NT2/D1 (cell line): ENCODE data around the gene EEF1G.
"Not testable (repeated sequence)": the region's sequence is repeated elsewhere in the genome, so short reads cannot be mapped to it uniquely, and the experiment has no call there.

Source experiments
- DNase-seq: peaks from one replicate; pipeline ENCODE4 v3.0.0-alpha.2; 2011; ENCODE audit warnings: low read depth, low spot score
- H3K27me3 ChIP-seq: 2 replicates; pipeline ENCODE4 v1.6.0; 2011; ENCODE audit warnings: mild to moderate bottlenecking; ENCODE audit not compliant: insufficient read length, insufficient read depth
- H3K36me3 ChIP-seq: 2 replicates; pipeline ENCODE4 v1.6.1; 2011; ENCODE audit warnings: mild to moderate bottlenecking, low read length, mixed read lengths; ENCODE audit not compliant: insufficient read depth, insufficient read length
- H3K4me1 ChIP-seq: 2 replicates; pipeline ENCODE4 v1.5.1; 2011; ENCODE audit not compliant: insufficient read depth, insufficient read length
- H3K4me3 ChIP-seq: 2 replicates; pipeline ENCODE4 v1.5.1; 2011; ENCODE audit warnings: low read depth; ENCODE audit not compliant: insufficient read length
- H3K9ac ChIP-seq: 2 replicates; pipeline ENCODE4 v1.6.0; 2011; ENCODE audit warnings: low read depth; ENCODE audit not compliant: insufficient read length
- H3K9me3 ChIP-seq: 2 replicates; pipeline ENCODE4 v1.5.1; 2011; ENCODE audit warnings: mild to moderate bottlenecking, low read length; ENCODE audit not compliant: insufficient read depth
- SUZ12 ChIP-seq: IDR thresholded peaks from 2 replicates; pipeline ENCODE4 v1.6.1; 2011; ENCODE audit not compliant: insufficient read length, insufficient read depth; ENCODE audit errors: extremely low read depth
- YY1 ChIP-seq: IDR thresholded peaks from 2 replicates; pipeline ENCODE4 v1.6.1; 2011; ENCODE audit not compliant: insufficient read length, insufficient read depth
- ZNF274 ChIP-seq: IDR thresholded peaks from 2 replicates; pipeline ENCODE4 v1.6.1; 2011; ENCODE audit warnings: mild to moderate bottlenecking, low read depth, low read length

Gene EEF1G

DNA sequence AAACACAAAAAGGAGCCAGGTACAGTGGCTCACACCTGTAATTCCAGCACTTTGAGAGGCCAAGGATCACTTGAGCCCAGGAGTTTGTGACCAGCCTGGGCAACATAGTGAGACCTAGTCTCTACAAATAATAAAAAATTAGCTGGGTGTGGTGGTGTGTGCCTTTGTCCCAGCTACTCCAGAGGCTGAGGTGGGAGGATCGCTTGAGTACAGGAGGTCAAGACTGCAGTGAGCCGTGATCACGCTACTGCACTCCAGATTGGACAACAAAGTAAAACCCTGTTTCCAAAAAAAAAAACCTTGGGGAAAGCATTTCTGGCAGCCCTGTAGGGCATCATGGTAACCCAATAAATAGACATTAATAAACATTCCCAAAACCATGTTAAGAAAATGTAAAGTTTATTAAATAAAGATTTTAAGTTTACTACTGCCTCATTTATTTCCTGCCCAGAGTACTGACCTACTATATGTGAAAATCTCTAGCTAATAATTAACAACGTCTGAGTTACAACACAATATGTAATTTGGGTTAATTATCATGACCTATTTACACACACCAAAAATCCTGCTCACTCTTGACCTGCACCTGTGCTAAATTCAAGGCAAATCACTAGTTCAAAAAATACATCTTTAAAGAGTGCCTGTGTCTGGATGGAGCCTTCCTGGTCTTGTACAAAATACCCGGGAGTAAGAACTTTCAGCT lies 8.4 kb downstream of the EEF1G start:
- Histone ChIP-seq H3K4me3 (no peak overlapping the region), H3K9me3 (no peaks in the 10 kb centered on the region), H3K36me3 (peaks cover 82% of the 10 kb centered on the region), H3K9ac (no peak overlapping the region), H3K4me1 (peaks cover 6% of the 10 kb centered on the region), H3K27me3 (no peaks in the 10 kb centered on the region)
- no peak for DNase-seq
- no peak for TF ChIP-seq YY1
- no peak for TF ChIP-seq ZNF274

DNA sequence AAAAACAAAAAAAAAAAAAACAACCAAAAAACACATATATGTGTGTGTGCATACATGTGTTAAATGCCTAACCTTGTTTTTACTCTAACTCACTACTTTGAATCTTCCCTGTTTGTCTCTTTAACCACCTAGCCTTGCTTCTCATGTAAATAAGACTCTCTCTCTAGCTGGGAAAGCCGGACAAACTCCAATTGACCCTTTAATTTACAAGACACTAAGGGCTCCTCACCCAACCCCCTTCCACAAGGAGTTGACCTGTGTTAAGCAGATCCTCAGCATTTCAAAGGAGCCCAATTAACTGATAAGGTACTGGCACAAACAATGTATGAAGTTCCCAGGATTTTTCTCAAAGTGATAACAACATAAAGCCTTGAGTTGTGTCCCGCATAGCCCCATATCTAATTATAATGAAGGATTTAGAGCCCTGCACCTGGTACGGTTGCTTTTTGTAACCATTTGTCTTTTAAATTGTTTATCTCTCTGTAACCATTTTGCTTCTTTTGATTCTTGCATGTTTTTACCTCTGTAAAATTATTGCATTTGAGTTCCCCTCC lies 11.9 kb downstream of the EEF1G start:
- H3K27me3 ChIP-seq, H3K4me3 ChIP-seq, H3K9me3 ChIP-seq, H3K9ac ChIP-seq: not testable (repeated sequence)
- DNase-seq: peak; percentile 95
- Histone ChIP-seq H3K36me3 (peaks cover 85% of the 10 kb centered on the region), H3K4me1 (peaks cover 27% of the 10 kb centered on the region)

DNA sequence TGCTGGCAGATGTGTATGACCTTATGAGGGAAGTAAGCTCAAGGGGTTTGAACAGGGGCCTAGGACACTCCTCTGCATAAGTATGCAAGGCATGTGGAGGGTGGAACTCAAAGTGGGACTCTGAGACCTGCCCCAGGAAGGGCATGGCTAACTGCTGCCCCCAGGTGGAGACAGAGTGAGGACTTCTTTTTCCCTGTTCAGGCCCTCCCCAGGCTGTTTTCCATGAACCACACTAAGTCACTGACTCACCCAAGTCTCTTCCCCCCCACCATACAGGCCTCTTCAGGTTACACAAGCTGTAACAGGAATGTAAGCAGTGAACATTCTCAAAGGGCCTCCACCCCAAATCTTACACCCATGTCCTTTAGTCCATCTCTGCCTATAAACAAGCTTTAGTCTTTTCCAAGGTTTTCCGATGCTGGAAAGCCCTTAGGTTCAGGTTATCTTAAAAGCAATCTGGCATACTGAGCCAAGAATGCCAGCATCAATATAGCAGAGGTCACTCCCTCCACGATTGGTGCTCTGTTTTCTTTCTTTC lies 13.1 kb downstream of the EEF1G start:
- no peak overlapping the region for H3K9ac ChIP-seq
- no peak overlapping the region for H3K4me3 ChIP-seq
- peaks cover 84% of the 10 kb centered on the region for H3K36me3 ChIP-seq
- no peaks in the 10 kb centered on the region for H3K27me3 ChIP-seq
- peaks cover 36% of the 10 kb centered on the region for H3K4me1 ChIP-seq
- H3K9me3 ChIP-seq: no peaks in the 10 kb centered on the region
- TF ChIP-seq YY1 (no peak), SUZ12 (no peak), ZNF274 (no peak)
- DNase-seq: peak; percentile 95

DNA sequence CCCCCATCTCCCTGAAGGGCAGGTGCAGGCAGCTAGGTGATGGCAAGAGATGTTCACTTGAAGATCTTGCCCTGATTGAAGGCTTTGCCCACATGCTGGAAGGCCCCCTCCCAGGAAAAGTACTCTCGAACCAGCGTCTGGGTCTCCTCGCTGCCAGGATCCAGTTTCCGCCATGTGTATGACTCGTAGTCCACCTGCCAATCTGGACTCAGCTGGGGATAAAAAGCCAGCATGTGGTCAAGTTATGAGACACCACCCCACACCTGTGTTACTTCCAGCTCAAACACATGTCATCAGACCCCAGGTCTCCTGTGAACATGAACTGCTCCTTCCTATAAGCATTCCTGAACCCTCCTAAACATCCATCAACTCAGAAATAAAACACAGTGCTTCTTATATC lies 14.1 kb downstream of the EEF1G start:
- not testable (repeated sequence) for H3K9me3 ChIP-seq, H3K4me3 ChIP-seq, DNase-seq, H3K27me3 ChIP-seq
- Histone ChIP-seq H3K9ac (peak overlapping the region; percentile 51), H3K4me1 (peaks cover 43% of the 10 kb centered on the region), H3K36me3 (peaks cover 85% of the 10 kb centered on the region)

DNA sequence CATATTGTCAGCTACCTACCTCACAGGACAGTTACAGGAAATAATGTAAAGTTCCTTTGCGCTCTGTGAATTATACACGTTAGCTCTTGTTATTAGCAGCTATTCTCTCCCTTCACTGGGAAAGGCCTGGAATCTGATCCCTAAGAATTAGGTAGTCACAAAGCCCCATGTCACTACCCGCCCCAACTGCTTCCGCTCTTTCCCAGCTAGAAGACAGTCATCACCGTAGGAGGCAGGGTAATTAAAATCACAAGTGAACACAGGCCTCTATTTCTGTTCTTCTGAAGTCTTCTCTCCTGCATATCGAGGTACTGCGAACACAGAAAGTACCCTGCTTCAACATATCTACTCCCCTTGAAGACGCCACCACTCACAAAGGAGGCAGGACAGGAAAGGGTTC lies 14.5 kb downstream of the EEF1G start:
- H3K4me1 ChIP-seq: peaks cover 47% of the 10 kb centered on the region
- TF ChIP-seq SUZ12 (no peak), YY1 (no peak), ZNF274 (no peak)
- no peak overlapping the region for H3K9ac ChIP-seq

DNA sequence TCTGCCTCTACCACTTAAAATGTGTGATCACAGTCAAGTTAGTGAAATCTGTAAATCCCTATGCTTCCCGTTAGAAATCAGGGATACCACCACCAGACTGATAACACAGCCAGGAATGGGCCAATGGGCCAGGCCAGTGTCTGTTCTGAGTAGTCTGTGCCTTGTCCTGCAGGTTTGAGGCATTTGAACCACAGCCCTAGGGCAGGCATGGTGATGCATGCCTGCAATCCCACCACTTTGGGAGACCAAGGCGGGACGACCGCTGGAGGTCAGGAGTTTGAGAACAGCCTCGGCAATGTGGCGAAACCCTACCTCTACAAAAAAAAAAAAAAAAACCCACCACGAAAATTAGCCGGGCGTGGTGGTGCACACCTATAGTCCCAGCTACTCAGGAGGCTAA lies 15.0 kb downstream of the EEF1G start:
- no peaks in the 10 kb centered on the region for H3K9me3 ChIP-seq
- H3K27me3 ChIP-seq: no peaks in the 10 kb centered on the region
- peaks cover 52% of the 10 kb centered on the region for H3K4me1 ChIP-seq
- H3K4me3 ChIP-seq: no peak overlapping the region
- H3K9ac ChIP-seq: peak overlapping the region; percentile 26
- no peak for DNase-seq
- peaks cover 79% of the 10 kb centered on the region for H3K36me3 ChIP-seq
- TF ChIP-seq SUZ12 (no peak), ZNF274 (no peak), YY1 (no peak)

More for the DNA sequence above, 14.5 kb downstream of the EEF1G start:
- peaks cover 83% of the 10 kb centered on the region for H3K36me3 ChIP-seq
- H3K27me3 ChIP-seq: no peaks in the 10 kb centered on the region
- no peaks in the 10 kb centered on the region for H3K9me3 ChIP-seq
- H3K4me3 ChIP-seq: no peak overlapping the region
- no peak for DNase-seq

DNA sequence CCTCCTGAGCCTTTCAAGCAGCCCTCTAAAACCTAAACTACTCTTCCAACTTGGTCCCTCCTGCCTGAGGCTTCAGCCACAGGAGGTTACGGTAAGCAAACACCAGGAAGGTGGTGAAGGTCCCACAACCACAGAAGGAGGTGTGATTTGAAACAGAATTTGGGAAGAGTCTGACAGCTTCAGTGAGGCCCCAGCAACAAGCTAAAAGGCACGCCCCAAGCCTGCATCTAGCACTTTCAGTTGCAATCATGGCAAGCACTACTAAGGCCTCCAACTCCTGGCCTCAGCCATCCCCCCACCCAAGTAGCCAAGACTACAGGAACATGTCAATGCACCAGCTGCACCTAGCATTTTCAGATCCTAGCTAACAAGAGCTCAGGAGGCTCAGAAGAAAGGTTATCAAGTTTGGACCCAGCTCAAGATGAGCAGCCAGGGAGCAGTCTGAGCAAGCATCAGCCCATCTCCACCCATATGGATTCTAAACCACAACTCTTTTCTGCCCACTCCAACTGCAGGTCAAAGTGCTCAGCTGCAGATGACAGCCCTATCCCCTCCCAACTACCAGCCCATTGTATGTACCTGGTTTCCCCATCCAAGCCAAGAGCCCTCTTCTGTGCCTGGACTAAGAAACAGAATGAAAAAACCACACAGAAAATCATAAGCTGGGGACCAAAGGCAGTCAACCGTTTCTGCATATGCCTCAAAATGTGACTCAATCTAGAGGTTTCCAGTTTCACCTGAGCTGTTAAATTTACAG lies 16.6 kb downstream of the EEF1G start:
- TF ChIP-seq SUZ12: no peak
- Histone ChIP-seq H3K9me3 (no peaks in the 10 kb centered on the region), H3K9ac (peak overlapping the region; percentile 53), H3K36me3 (peaks cover 64% of the 10 kb centered on the region), H3K4me3 (no peak overlapping the region), H3K27me3 (no peaks in the 10 kb centered on the region), H3K4me1 (peaks cover 54% of the 10 kb centered on the region)
- DNase-seq: no peak
